Liver (tissue), 9 donors: ENCODE data around the gene MARS1. TPM values are rescaled to one million over a fixed set of nuclear protein-coding genes. Genes with fewer than 3 reads are reported as not detected.

Experiments used
- DNase-seq: peaks from one replicate; pipeline ENCODE4 v3.0.0-alpha.2; 2017; ENCODE audit warnings: low spot score
- H3K27ac ChIP-seq, 2 donors: one replicate each; pipeline ENCODE4 v1.7.0; 2013; ENCODE audit warnings: inconsistent platforms in 2 of 2, low read length in 2 of 2, control low read depth in 1 of 2, low read depth in 1 of 2, mild to moderate bottlenecking in 1 of 2
- H3K27me3 ChIP-seq, 4 donors: one replicate each; pipeline versions ENCODE4 v1.6.1 to v1.7.0; 2013; ENCODE audit warnings: low read length in 3 of 4, inconsistent platforms in 1 of 4, mild to moderate bottlenecking in 1 of 4, moderate library complexity in 1 of 4; ENCODE audit not compliant: control insufficient read depth in 4 of 4, insufficient read depth in 4 of 4
- H3K36me3 ChIP-seq, 4 donors: one replicate each; pipeline versions ENCODE4 v1.6.1 to v1.7.0; 2013; ENCODE audit warnings: low read length in 3 of 4, mild to moderate bottlenecking in 3 of 4, low read depth in 1 of 4, moderate library complexity in 1 of 4; ENCODE audit not compliant: control insufficient read depth in 4 of 4, insufficient read depth in 3 of 4
- H3K4me1 ChIP-seq, 4 donors: one replicate each; pipeline versions ENCODE4 v1.6.1 to v1.7.0; 2013; ENCODE audit warnings: low read length in 3 of 4, mild to moderate bottlenecking in 3 of 4, moderate library complexity in 1 of 4; ENCODE audit not compliant: control insufficient read depth in 4 of 4, insufficient read depth in 4 of 4
- H3K4me3 ChIP-seq, 3 donors: one replicate each; pipeline versions ENCODE4 v1.6.1 to v1.7.0; 2013; ENCODE audit warnings: low read length in 3 of 3, control low read depth in 1 of 3, low read depth in 1 of 3, mild to moderate bottlenecking in 1 of 3
- H3K9ac ChIP-seq, 2 donors: one replicate each; pipeline ENCODE4 v1.7.0; 2013; ENCODE audit warnings: low read length in 2 of 2, mild to moderate bottlenecking in 2 of 2, moderate library complexity in 2 of 2, control low read depth in 1 of 2, low read depth in 1 of 2
- H3K9me3 ChIP-seq, 4 donors: one replicate each; pipeline versions ENCODE4 v1.6.1 to v1.7.0; 2013; ENCODE audit warnings: low read length in 3 of 4; ENCODE audit not compliant: control insufficient read depth in 4 of 4
- EGR1 ChIP-seq, 2 donors: IDR thresholded peaks; 2 replicates each; pipeline ENCODE4 v1.6.1; 2016 to 2018; ENCODE audit warnings: antibody characterized with exemption in 2 of 2, low read depth in 2 of 2
- FOXA1 ChIP-seq: IDR thresholded peaks from 2 replicates; pipeline ENCODE4 v1.6.1; 2016; ENCODE audit warnings: antibody characterized with exemption
- GABPA ChIP-seq, 2 donors: IDR thresholded peaks in 1 of 2; conservative IDR thresholded peaks in 1 of 2; 2 replicates each; pipeline ENCODE4 v1.6.1; 2016; ENCODE audit warnings: antibody characterized with exemption in 2 of 2, mild to moderate bottlenecking in 1 of 2, moderate library complexity in 1 of 2
- NR2F2 ChIP-seq: IDR thresholded peaks from 2 replicates; pipeline ENCODE4 v1.6.1; 2016; ENCODE audit warnings: antibody characterized with exemption
- RAD21 ChIP-seq, 2 donors: IDR thresholded peaks; 2 replicates each; pipeline ENCODE4 v1.6.1; 2016; ENCODE audit warnings: antibody characterized with exemption in 2 of 2, mild to moderate bottlenecking in 2 of 2
- TAF1 ChIP-seq: conservative IDR thresholded peaks from 2 replicates; pipeline ENCODE4 v1.6.1; 2016; ENCODE audit warnings: antibody characterized with exemption, mild to moderate bottlenecking
- YY1 ChIP-seq: IDR thresholded peaks from 2 replicates; pipeline ENCODE4 v1.6.1; 2016; ENCODE audit warnings: antibody characterized with exemption, mild to moderate bottlenecking
- WGBS: extraction: QIAGEN DNeasy Blood & Tissue Kit; methylation state at CpG from one replicate; pipeline ENCODE4 v1.1.7; 2013; 5-methylcytosine and 5-hydroxymethylcytosine counted together
- polyA plus RNA-seq, 2 donors: library from polyadenylated mRNA; stranded (reverse) in 1 of 2; unstranded in 1 of 2; fragments of 200-250 nt in 1 of 2; fragments of >200 nt in 1 of 2; fragmentation: Nextera tagmentation in 1 of 2; extraction: Ambion mirVana in 1 of 2; gene quantifications; one replicate each; pipeline versions ENCODE4 v1.2.1 to v1.2.3, GENCODE V29; 2013 to 2015
- total RNA-seq, 2 donors: library from RNA; depleted of rRNA; stranded (reverse); fragments of >200 nt; gene quantifications; one replicate each; pipeline ENCODE4 v1.2.3, GENCODE V29; 2014
- TF ChIP-seq, protein P1 (sequence below): IDR thresholded peaks from 2 replicates; pipeline ENCODE4 v1.6.1; 2016; ENCODE audit warnings: antibody characterized with exemption, mild to moderate bottlenecking
- TF ChIP-seq, protein P2 (sequence below): fragments of 150-350 bp; IDR thresholded peaks from 2 replicates; pipeline ENCODE4 v1.5.1; 2017; ENCODE audit warnings: improper control_type of control experiment, low read depth, low read length; ENCODE audit not compliant: missing input control
- TF ChIP-seq, protein P3 (sequence below): IDR thresholded peaks from 2 replicates; pipeline ENCODE4 v1.6.1; 2016; ENCODE audit warnings: antibody characterized with exemption
- TF ChIP-seq, protein P4 (sequence below): IDR thresholded peaks from 2 replicates; pipeline ENCODE4 v1.6.1; 2016; ENCODE audit warnings: antibody characterized with exemption
- donor health status: healthy.
- donor health status: healthy.
- donor health status: healthy.
- donor health status: healthy.
- donor health status: healthy.

MARS1 gene
- total and polyA plus RNA-seq, 4 donors, result 43.9 to 83.3 (median 56.0) TPM

DNA sequence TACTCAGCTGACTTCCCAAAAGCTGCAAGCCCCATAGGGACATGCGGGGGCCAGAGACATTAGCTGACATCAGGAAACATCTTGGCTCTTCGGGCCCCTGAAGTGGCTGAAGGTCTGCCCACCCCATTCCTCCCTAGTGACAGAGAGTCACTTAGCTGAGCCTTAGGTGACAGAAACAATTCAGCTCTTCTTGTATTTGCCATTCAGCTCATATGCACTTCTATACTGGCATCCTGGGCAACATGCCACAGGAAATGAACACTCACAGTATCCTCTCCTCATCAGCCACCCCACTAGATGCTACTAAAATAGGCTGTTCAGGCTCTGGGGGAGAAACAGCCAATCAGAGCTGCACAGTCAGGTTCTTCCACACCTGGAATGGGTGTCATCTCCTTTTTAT, 55.7 kb downstream of the MARS1 start:
- Histone ChIP-seq H3K27ac (no peak overlapping the region), H3K9me3 (no peaks in the 10 kb centered on the region), H3K4me1 (peaks cover 1 to 13% (median 9%) of the 10 kb centered on the region in 4 donors), H3K9ac (no peak overlapping the region), H3K4me3 (no peak overlapping the region), H3K36me3 (peaks cover 1 to 8% (median 3%) of the 10 kb centered on the region in 4 donors), H3K27me3 (peaks cover 0 to under 1% (median 0%) of the 10 kb centered on the region in 4 donors)
- TF ChIP-seq FOXA1 (no peak), GABPA (IDR thresholded peaks at IDR 0.05 in 1 of 2, conservative IDR thresholded peaks at IDR 0.05 in 1 of 2) (no peak), TAF1 (no peak), RAD21 (IDR thresholded peaks at IDR 0.05) (no peak)
- TF ChIP-seq, protein P1, sequence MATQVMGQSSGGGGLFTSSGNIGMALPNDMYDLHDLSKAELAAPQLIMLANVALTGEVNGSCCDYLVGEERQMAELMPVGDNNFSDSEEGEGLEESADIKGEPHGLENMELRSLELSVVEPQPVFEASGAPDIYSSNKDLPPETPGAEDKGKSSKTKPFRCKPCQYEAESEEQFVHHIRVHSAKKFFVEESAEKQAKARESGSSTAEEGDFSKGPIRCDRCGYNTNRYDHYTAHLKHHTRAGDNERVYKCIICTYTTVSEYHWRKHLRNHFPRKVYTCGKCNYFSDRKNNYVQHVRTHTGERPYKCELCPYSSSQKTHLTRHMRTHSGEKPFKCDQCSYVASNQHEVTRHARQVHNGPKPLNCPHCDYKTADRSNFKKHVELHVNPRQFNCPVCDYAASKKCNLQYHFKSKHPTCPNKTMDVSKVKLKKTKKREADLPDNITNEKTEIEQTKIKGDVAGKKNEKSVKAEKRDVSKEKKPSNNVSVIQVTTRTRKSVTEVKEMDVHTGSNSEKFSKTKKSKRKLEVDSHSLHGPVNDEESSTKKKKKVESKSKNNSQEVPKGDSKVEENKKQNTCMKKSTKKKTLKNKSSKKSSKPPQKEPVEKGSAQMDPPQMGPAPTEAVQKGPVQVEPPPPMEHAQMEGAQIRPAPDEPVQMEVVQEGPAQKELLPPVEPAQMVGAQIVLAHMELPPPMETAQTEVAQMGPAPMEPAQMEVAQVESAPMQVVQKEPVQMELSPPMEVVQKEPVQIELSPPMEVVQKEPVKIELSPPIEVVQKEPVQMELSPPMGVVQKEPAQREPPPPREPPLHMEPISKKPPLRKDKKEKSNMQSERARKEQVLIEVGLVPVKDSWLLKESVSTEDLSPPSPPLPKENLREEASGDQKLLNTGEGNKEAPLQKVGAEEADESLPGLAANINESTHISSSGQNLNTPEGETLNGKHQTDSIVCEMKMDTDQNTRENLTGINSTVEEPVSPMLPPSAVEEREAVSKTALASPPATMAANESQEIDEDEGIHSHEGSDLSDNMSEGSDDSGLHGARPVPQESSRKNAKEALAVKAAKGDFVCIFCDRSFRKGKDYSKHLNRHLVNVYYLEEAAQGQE, result no peak
- TF ChIP-seq, protein P2, sequence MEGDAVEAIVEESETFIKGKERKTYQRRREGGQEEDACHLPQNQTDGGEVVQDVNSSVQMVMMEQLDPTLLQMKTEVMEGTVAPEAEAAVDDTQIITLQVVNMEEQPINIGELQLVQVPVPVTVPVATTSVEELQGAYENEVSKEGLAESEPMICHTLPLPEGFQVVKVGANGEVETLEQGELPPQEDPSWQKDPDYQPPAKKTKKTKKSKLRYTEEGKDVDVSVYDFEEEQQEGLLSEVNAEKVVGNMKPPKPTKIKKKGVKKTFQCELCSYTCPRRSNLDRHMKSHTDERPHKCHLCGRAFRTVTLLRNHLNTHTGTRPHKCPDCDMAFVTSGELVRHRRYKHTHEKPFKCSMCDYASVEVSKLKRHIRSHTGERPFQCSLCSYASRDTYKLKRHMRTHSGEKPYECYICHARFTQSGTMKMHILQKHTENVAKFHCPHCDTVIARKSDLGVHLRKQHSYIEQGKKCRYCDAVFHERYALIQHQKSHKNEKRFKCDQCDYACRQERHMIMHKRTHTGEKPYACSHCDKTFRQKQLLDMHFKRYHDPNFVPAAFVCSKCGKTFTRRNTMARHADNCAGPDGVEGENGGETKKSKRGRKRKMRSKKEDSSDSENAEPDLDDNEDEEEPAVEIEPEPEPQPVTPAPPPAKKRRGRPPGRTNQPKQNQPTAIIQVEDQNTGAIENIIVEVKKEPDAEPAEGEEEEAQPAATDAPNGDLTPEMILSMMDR, result no peak
- 92% methylated on average over 2 of the region's 2 CpGs for WGBS
- DNase-seq, result no peak

DNA sequence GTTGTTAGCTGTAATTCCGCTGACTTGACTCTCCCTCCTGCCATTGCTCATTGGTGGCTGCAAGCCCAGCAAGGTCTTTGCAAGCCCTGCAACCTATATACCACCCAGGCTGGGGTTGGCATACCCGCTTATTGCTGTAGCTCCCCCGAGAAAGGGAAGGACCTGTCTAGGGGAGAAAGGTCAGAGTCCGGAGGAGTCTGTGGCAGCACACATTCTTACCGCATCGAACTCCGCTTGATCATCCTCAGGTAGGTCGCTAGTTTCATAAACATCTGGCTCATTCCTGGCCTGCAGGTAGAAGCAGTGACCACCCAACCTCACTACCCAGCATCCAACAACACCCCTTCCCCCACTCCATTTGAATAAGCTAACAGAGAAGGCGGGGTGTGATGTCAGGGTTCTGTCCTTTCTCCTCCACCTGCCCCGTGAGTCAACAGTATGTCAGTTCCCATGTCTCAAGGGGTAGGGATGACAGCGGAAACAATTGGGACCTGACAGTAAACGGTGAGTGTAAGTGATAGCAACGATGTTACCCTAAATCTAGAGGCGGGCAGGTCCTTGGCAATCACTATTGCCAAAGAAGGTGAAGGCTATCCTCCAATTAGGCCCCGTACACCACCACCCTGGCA, 58.1 kb downstream of the MARS1 start:
- TF ChIP-seq GABPA (IDR thresholded peaks at IDR 0.05 in 1 of 2, conservative IDR thresholded peaks at IDR 0.05 in 1 of 2) (no peak), EGR1 (IDR thresholded peaks at IDR 0.05; ENCODE audit: low read depth in 2 of 2) (no peak), RAD21 (IDR thresholded peaks at IDR 0.05) (no peak), NR2F2 (no peak), YY1 (no peak)
- TF ChIP-seq, protein P3, sequence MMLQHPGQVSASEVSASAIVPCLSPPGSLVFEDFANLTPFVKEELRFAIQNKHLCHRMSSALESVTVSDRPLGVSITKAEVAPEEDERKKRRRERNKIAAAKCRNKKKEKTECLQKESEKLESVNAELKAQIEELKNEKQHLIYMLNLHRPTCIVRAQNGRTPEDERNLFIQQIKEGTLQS, result no peak
- TF ChIP-seq, protein P4, sequence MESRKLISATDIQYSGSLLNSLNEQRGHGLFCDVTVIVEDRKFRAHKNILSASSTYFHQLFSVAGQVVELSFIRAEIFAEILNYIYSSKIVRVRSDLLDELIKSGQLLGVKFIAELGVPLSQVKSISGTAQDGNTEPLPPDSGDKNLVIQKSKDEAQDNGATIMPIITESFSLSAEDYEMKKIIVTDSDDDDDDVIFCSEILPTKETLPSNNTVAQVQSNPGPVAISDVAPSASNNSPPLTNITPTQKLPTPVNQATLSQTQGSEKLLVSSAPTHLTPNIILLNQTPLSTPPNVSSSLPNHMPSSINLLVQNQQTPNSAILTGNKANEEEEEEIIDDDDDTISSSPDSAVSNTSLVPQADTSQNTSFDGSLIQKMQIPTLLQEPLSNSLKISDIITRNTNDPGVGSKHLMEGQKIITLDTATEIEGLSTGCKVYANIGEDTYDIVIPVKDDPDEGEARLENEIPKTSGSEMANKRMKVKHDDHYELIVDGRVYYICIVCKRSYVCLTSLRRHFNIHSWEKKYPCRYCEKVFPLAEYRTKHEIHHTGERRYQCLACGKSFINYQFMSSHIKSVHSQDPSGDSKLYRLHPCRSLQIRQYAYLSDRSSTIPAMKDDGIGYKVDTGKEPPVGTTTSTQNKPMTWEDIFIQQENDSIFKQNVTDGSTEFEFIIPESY, result no peak
- TF ChIP-seq, protein P1, result no peak
- 69% methylated on average over 15 of the region's 15 CpGs for WGBS
- H3K27me3 ChIP-seq, result peaks cover 0 to 12% (median 2%) of the 10 kb centered on the region in 4 donors
- peak overlapping the region; percentile 70 to 86 for H3K9ac ChIP-seq
- peaks cover 6 to 15% (median 10%) of the 10 kb centered on the region in 4 donors for H3K4me1 ChIP-seq
- DNase-seq, result no peak
- no peak overlapping the region for H3K27ac ChIP-seq
- peak overlapping the region; percentile 85 to 86 (median 86) for H3K4me3 ChIP-seq
- peaks cover 0 to 2% (median under 1%) of the 10 kb centered on the region in 4 donors for H3K36me3 ChIP-seq
- H3K9me3 ChIP-seq, result no peaks in the 10 kb centered on the region
